ENCODE results near the gene CACNB2.
"Not testable (repeated sequence)": the region's sequence is repeated elsewhere in the genome, so short reads cannot be mapped to it uniquely, and the experiment has no call there.

Gene CACNB2

DNA sequence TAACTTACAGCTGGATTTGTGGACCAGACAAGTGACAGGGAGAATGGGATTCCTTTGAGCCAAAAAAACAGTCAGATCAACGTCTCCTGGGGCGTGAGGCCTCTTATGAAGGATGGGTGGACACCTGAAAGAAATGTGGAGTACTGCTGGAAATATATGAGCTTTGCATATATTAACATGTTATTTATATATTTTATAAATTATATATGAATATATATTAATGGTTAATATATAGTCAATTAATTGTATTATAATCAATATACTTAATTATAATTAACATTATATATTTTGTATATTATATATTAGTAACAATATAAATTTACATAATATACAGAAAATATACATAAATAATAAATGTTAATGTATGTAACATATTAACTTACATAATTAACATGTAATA is 57.5 kb downstream of the CACNB2 start:
- DNase-seq (ENCODE audit: insufficient read length, low spot score) (no peak), FAIRE-seq (no peak)
- no peak for TF ChIP-seq POLR2A (IDR thresholded peaks at IDR 0.05; ENCODE audit: low read depth, low read length)

DNA sequence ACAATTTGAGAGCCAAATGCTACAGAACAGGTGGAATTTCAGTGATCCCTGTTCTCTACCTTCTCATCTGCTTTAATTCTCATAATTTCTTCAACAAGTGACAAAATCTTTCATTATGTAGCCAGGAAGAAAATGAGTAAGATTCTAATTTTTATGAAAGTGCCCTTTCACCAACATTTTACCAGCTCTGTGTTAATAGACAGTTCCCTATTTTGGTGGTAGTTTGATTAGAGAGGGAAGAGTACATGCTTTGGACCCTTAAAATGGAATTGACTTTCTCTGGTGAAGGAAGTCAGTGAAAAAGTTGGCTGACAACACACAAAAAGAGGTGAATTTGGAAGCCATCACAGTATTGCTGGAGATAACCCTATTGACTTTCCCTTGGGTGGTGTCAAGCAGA is 61.7 kb downstream of the CACNB2 start:
- DNase-seq (ENCODE audit: insufficient read length, low spot score) (no peak), FAIRE-seq (no peak)
- no peak for TF ChIP-seq POLR2A (IDR thresholded peaks at IDR 0.05; ENCODE audit: low read depth, low read length)

DNA sequence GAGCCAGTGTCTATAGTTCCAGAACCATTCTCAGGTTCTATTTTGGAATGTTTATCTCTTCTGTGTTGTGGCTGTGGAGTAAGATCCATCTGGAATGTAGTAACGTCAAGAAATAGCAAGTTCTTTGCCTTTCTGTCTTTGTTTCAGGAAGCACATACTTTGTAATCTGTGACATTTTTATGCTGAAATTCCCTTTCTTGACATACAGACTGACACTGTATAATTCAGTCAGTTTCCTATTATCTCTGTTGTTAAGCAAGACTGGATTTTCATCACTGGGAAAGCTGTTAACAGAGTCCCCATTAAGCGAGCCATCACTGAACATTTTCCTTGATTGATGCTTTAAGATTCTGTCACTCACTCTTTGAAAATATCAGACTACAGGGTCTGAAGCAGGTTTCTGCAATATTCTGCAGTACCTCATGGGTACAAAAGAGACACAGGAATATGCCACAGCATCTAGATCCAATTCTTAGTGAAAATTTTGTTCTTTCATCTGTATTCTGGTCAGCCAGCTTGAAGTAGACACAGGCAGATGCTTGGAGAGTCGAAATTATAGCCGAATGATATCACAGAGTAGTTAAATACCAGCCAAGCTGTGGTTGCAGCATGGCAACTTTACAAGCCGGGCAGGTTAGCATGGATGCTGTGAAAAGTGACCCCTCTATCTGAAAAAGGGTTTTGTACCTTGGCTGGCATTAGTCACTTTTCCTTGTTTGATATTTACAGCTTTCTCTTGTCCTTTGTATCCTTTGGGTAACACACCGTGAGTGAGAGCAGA is 62.6 kb downstream of the CACNB2 start:
- no peak for TF ChIP-seq POLR2A (IDR thresholded peaks at IDR 0.05; ENCODE audit: low read depth, low read length)
- FAIRE-seq (no peak), DNase-seq (ENCODE audit: insufficient read length, low spot score) (no peak)

DNA sequence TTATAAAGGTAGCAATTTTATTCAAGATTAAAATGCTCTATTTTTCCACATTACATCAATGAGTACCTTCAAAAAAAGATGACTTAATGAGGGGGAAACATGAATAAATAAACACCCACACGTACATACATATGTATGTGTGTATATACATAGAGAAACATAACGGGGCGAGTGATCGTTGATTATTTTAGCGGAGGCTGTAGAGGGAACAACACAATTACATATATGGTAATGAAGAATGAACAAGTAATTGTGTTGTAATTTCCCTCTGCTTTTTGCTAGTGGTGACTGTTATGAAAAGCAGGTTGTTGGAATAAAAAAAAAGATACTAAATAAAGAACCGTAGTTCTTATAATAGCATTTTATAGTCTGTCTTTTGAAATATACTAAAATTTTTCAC is 63.2 kb downstream of the CACNB2 start:
- FAIRE-seq (no peak), DNase-seq (ENCODE audit: insufficient read length, low spot score) (no peak)
- TF ChIP-seq POLR2A (IDR thresholded peaks at IDR 0.05; ENCODE audit: low read depth, low read length) = no peak

DNA sequence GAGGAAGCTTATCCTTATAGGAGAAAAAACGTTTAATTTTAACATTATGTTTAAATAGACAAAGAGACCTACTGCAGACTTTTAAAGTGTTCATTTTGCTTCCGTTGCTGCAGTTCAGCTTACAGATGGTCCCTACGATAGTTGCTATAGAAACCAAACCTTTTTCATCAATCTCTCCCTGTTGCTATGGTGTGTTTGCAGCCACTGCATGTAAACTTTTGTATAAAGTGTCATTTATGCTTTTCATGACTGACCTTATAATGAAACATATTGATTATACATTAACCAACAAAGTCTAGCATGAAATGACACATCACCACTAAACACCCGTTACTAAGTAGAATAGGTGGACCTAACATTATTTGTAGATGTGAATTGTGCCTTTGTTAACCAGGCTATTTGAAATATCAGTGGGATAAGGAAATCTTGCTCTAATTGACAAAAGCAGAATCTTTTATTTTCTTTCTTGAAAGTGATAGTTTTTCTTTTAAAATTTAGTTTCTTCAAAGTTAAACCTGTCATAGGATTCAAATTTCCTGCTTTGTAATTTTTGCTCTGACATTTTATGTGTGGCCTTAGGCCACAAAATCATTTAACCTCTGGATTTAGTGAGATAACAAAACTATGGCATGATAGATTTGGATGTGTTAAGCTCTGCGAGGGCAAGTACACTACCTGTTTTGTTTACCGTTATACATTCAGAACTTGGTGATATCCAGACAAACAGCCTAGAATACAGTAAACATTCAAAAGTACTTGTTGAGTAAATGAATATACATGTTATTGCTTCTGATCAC is 64.0 kb downstream of the CACNB2 start:
- no peak for TF ChIP-seq POLR2A (IDR thresholded peaks at IDR 0.05; ENCODE audit: low read depth, low read length)
- no peak for DNase-seq (ENCODE audit: insufficient read length, low spot score)
- no peak for FAIRE-seq

DNA sequence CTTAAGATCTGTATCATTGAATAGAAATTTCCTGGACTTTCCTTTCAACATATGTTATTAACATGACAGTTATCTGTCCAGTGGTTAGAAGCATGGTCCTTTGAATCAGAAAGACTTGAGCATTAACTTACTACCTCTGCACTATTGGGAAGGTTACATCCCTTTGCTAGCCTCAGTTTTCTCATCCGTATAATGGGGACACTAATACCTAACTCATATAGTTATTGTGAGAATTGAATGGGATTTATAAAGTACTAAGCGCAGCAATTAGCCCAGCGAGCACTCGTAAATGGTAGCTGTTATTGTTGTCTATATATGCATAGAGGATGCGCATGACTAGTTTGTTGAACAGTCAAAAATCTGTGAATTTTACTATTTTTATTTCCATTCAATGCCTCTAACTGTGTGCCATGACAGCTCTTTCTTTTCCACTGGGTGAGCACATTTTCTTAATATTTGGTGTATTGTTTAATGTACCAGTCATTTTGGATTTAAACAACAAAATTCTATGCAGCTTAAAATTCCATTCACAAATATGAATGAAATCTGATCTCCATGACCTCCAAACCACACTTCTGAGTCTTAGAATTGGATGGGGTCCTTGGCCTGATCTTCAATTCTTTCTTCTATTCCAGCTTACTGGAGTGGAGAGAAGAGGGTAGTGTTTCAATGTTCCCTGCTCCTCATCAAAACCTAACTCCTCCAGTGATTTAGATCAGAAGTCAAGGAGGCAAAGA is 65.0 kb downstream of the CACNB2 start:
- no peak for TF ChIP-seq POLR2A (IDR thresholded peaks at IDR 0.05; ENCODE audit: low read depth, low read length)
- FAIRE-seq (no peak), DNase-seq (ENCODE audit: insufficient read length, low spot score) (no peak)

DNA sequence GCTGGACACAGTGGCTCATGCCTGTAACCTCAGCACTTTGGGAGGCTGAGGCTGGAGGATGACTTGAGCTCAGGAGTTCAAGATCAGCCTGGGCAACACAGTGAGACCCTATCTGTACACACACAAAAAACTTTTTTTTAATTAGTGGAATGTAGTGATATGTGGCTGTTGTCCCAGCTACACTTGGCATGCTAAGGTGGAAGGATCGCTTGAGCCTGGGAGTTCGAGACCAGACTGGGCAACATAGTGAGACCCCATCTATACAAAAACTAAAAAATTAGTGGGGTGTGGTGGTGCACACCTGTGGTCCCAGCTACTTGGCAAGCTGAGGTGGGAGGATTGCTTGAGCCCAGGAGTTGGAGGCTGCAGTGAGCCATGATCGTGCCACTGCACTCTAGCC is 68.0 kb downstream of the CACNB2 start:
- not testable (repeated sequence) for FAIRE-seq; DNase-seq (ENCODE audit: insufficient read length, low spot score)

DNA sequence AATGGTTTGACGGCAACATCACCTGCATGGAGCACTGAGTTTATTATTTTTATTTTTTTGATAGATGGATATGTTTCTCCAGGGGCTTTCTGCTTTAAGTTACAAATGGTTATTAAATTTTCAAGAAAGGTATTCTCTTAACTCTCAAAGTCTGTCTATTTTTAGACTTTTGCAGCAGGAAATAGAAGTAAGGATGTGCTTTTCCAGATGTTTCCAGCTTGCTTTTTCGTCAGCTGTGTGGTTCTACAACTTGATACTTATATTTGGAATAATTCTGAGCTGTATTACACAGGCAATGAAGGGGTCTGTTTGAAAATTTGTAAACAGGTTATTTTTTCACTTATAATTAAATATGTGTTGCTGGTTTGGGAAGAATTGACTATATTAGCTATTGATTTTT is 69.0 kb downstream of the CACNB2 start:
- DNase-seq (ENCODE audit: insufficient read length, low spot score) (no peak), FAIRE-seq (no peak)
- TF ChIP-seq POLR2A (IDR thresholded peaks at IDR 0.05; ENCODE audit: low read depth, low read length) = no peak

DNA sequence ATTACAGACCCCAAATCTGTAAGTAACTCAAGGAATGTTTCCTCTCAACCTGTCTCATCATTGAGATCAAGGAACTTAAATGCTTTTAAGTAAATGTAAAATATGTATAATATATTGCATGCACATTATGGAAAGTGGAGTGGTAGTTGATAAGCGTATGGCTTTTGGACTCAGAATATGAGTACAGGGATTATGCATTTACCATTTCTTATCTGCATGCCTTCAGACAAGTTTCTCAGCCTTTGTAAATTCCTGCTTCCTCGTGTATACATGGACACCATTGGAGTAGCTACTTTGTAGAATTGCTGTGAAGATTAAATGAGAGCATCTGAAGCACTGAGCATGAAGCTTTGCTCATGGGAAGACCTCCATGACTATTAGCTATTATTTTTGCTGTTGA is 70.5 kb downstream of the CACNB2 start:
- DNase-seq (ENCODE audit: insufficient read length, low spot score) (no peak), FAIRE-seq (no peak)
- no peak for TF ChIP-seq POLR2A (IDR thresholded peaks at IDR 0.05; ENCODE audit: low read depth, low read length)

DNA sequence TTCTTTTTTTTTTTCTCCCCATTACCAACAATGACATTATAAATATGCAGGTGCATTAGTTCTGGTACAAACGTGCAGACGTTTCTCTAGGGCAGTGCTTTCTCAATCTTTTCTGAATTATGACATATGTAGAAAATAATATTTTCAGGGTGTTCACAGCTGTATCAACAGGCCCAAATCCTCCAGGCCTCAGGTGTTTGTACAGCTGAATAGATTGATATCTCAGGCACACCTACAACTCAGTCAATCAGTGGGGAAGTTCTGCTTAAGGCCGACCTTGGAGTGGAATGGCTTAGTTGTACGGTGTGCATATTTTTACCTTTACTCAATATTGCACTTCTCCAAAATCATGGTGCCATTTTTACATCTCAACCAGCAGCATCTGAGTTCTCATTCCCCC is 71.6 kb downstream of the CACNB2 start:
- TF ChIP-seq POLR2A (IDR thresholded peaks at IDR 0.05; ENCODE audit: low read depth, low read length) = no peak
- FAIRE-seq (no peak), DNase-seq (ENCODE audit: insufficient read length, low spot score) (no peak)

DNA sequence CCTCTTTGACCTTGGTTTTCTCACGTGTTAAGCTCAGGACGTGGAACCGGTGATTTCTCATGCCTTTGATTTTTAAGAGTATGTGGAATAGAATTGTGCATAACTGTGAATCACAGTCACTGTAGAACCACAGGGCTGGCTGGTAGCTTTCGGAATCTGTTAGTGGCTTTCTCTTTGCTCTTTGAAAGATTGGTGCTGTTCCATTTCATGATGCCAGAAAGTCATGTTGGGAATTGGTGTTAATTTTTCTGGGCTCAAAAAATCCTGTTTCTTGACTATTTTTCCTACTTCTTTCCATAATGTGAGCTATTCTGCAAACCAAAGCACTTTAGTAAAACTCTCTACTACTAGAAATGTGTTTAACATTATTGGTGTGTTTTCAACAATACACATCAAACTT is 73.0 kb downstream of the CACNB2 start:
- FAIRE-seq (no peak), DNase-seq (ENCODE audit: insufficient read length, low spot score) (no peak)
- TF ChIP-seq POLR2A (IDR thresholded peaks at IDR 0.05; ENCODE audit: low read depth, low read length) = no peak

DNA sequence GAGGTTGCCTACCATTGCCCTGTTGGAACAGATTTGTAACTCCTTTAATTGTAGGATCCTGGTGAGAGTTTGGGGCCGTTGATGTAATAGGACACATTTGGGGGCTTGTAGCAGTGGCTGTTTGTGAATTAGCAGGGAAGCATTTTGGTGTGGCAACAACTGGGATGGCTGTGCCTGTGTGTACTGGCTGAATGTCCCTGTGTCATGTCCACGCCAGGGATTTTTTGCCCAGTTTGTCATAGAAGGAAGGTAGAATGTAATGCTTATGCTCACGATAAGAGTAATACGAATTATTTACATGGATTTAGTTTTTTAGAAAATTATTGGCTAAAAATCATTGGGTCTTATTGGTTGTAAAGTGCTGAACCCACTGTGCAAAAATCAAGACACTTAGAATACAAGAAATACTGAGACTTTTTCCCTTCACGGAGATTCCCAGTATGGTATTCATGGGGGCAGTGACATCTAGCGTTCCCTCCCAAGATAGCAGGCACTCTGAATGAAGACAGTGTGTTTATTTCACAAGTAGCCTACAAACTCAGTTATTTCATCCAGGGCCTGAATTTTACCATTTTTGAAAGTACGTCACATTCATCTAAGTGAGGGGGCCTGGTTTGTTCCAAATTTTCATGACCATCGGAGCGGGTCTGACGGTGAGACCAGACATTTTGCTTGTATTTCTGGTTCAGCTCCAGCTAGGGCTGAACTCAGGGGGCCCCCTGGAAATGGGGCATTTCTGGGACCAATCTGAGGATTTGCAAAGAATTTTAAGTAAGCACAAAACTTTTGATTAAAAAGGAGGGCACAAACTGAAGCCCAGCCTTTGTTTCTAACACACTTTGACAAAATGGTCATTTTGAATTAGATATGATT is 74.7 kb downstream of the CACNB2 start:
- DNase-seq (ENCODE audit: insufficient read length, low spot score) (peak; percentile 10), FAIRE-seq (peak; percentile 81)
- no peak for TF ChIP-seq POLR2A (IDR thresholded peaks at IDR 0.05; ENCODE audit: low read depth, low read length)

DNA sequence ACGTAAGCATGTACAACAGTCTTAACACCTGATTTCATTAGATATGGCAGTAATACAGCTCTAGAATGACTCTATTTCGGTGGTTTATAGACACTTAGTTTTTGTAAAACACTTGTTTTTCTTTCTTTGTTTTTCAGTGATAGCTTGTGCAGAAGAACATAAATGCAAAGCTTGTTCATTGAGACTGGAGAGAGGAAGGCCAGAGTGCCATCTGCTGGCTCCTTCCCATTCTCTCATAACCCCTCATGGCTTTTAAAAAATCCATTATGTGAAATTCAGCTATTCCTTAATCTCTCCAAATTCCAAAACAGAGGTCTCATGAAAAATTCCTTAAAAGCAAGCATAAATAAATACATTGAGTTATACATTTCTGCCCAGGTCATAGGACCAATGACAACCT is 76.3 kb downstream of the CACNB2 start:
- no peak for DNase-seq (ENCODE audit: insufficient read length, low spot score)
- TF ChIP-seq POLR2A (IDR thresholded peaks at IDR 0.05; ENCODE audit: low read depth, low read length) = no peak

More for the DNA sequence above, 76.3 kb downstream of the CACNB2 start:
- FAIRE-seq = no peak

Measured in H54 (cell line).